Measurements from ENCODE around the gene EARS2.

DNA sequence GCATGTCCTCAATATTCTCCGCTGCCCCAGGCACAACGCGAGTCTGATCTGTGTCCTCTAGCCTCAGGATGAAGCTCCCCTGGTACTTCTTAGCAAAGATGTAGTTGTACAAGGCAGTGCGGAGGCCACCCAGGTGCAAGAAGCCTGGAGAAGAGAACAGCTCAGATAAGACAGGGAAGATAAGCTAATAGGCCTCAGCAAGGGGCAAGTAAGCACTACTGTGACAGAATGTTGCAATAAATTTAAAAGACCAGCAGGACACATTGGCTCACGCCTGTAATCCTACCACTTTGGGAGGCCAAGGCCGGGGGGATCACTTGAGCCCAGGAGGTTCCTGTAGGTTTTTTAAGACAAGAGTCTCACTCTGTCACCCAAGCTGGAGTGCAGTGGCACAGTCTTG lies 5.0 kb downstream of the EARS2 start:
- TF ChIP-seq POLR2AphosphoS5 (IDR thresholded peaks at IDR 0.05; ENCODE audit: borderline replicate concordance, low read depth, low read length) (no peak), EZH2 (IDR thresholded peaks at IDR 0.05) (no peak)
